WTC11 (cell line): ENCODE measurements around the gene DROSHA. TPM values are rescaled to one million over a fixed set of nuclear protein-coding genes. Genes with fewer than 3 reads are reported as not detected.

ENCODE experiments used
- ATAC-seq: fragments of 200-7000 bp; cut with Tn5 transposase; 2 replicates; pipeline ENCODE4 v1.10.0; 2021; ENCODE audit warnings: mild to moderate bottlenecking, moderate library complexity
- CTCF ChIA-PET: fragments of 300-600 bp; sonication (Branson Sonifier 250); formaldehyde crosslinking; loops from one replicate; lab custom pipeline; 2021; ENCODE audit warnings: antibody characterized with exemption; lab: Charles Lee
- POLR2A ChIA-PET: fragments of 350-600 bp; sonication (Branson Sonifier 250); formaldehyde crosslinking; loops from one replicate; lab custom pipeline; 2021; ENCODE audit warnings: antibody characterized with exemption; lab: Charles Lee
- DNase-seq: peaks from one replicate; pipeline ENCODE4 v3.0.0; 2021; ENCODE audit warnings: low spot score
- H3K27ac Mint-ChIP-seq: 2 replicates; pipeline ENCODE4 v1.8.0; 2021; ENCODE audit warnings: mixed read lengths
- H3K27me3 Mint-ChIP-seq: 2 replicates; pipeline ENCODE4 v1.8.0; 2021; ENCODE audit warnings: low read depth, mild to moderate bottlenecking, moderate library complexity, mixed read lengths
- H3K36me3 Mint-ChIP-seq: 2 replicates; pipeline ENCODE4 v1.8.0; 2021; ENCODE audit warnings: mixed read lengths
- H3K4me1 Mint-ChIP-seq: 2 replicates; pipeline ENCODE4 v1.8.0; 2022; ENCODE audit warnings: mixed read lengths
- H3K4me3 Mint-ChIP-seq: 2 replicates; pipeline ENCODE4 v1.8.0; 2021; ENCODE audit warnings: mild to moderate bottlenecking, moderate library complexity, mixed read lengths
- H3K9me3 Mint-ChIP-seq: 2 replicates; pipeline ENCODE4 v1.8.0; 2021; ENCODE audit warnings: mixed read lengths
- ATF6 ChIP-seq: sonication (generic); formaldehyde crosslinking; IDR thresholded peaks from 2 replicates; pipeline ENCODE4 v1.8.1; 2023; ENCODE audit warnings: mild to moderate bottlenecking, missing genetic modification reagents
- CDX4 ChIP-seq: fragments of 250-450 bp; sonication (Bioruptor Pico); IDR thresholded peaks from 2 replicates; pipeline ENCODE4 v1.9.0; 2021; ENCODE audit warnings: moderate library complexity, mild to moderate bottlenecking, inconsistent platforms, borderline replicate concordance
- CREB1 ChIP-seq: sonication (generic); formaldehyde crosslinking; IDR thresholded peaks from 2 replicates; pipeline ENCODE4 v1.8.0; 2023; ENCODE audit warnings: mild to moderate bottlenecking, missing genetic modification reagents
- ESRRA ChIP-seq: sonication (generic); formaldehyde crosslinking; IDR thresholded peaks from 2 replicates; pipeline ENCODE4 v1.8.1; 2022; ENCODE audit warnings: mild to moderate bottlenecking, missing genetic modification reagents, borderline replicate concordance
- FOXJ3 ChIP-seq: sonication (generic); formaldehyde crosslinking; IDR thresholded peaks from 2 replicates; pipeline ENCODE4 v1.9.0; 2021; ENCODE audit warnings: missing genetic modification reagents, mild to moderate bottlenecking, borderline replicate concordance
- FOXP1 ChIP-seq: sonication (generic); formaldehyde crosslinking; IDR thresholded peaks from 2 replicates; pipeline ENCODE4 v1.8.0; 2022; ENCODE audit warnings: missing genetic modification reagents, mild to moderate bottlenecking, moderate library complexity, borderline replicate concordance
- GTF2I ChIP-seq: fragments of 250-450 bp; sonication (Bioruptor Pico); conservative IDR thresholded peaks from 2 replicates; pipeline ENCODE4 v1.4.0; 2021; ENCODE audit warnings: mild to moderate bottlenecking
- HMGXB4 ChIP-seq: sonication (generic); formaldehyde crosslinking; IDR thresholded peaks from 2 replicates; pipeline ENCODE4 v1.8.1; 2023; ENCODE audit warnings: mild to moderate bottlenecking, moderate library complexity, missing genetic modification reagents
- IRF2 ChIP-seq: sonication (generic); formaldehyde crosslinking; IDR thresholded peaks from 2 replicates; pipeline ENCODE4 v1.8.0; 2022; ENCODE audit warnings: low read depth, missing genetic modification reagents, borderline replicate concordance
- MLX ChIP-seq: sonication (generic); formaldehyde crosslinking; IDR thresholded peaks from 2 replicates; pipeline ENCODE4 v1.8.1; 2023; ENCODE audit warnings: mild to moderate bottlenecking, missing genetic modification reagents, moderate library complexity
- NFE2L1 ChIP-seq: sonication (generic); formaldehyde crosslinking; IDR thresholded peaks from 2 replicates; pipeline ENCODE4 v1.8.1; 2023; ENCODE audit warnings: missing genetic modification reagents
- NR1H2 ChIP-seq: sonication (generic); formaldehyde crosslinking; IDR thresholded peaks from 2 replicates; pipeline ENCODE4 v1.9.0; 2021; ENCODE audit warnings: mild to moderate bottlenecking, moderate library complexity, missing genetic modification reagents
- TP53 ChIP-seq: sonication (generic); formaldehyde crosslinking; IDR thresholded peaks from 2 replicates; pipeline ENCODE4 v1.8.1; 2023; ENCODE audit warnings: mild to moderate bottlenecking, missing genetic modification reagents
- ZNF317 ChIP-seq: sonication (generic); formaldehyde crosslinking; IDR thresholded peaks from 2 replicates; pipeline ENCODE4 v1.8.1; 2023; ENCODE audit warnings: low read depth, mild to moderate bottlenecking, moderate library complexity, missing genetic modification reagents, borderline replicate concordance
- ZSCAN18 ChIP-seq: fragments of 250-450 bp; sonication (Bioruptor Pico); IDR thresholded peaks from 2 replicates; pipeline ENCODE4 v2.1.2; 2022; ENCODE audit warnings: mild to moderate bottlenecking, moderate library complexity
- total RNA-seq: library from RNA; stranded (reverse); gene quantifications from 3 replicates; pipeline ENCODE4 v1.2.3, GENCODE V29; 2021
- TF ChIP-seq, protein P1 (sequence below): fragments of 250-450 bp; sonication (Bioruptor Pico); conservative IDR thresholded peaks from 2 replicates; pipeline ENCODE4 v1.9.0; 2021; ENCODE audit warnings: mild to moderate bottlenecking
- TF ChIP-seq, protein P2 (sequence below): sonication (generic); formaldehyde crosslinking; IDR thresholded peaks from 2 replicates; pipeline ENCODE4 v1.8.0; 2023; ENCODE audit warnings: missing genetic modification reagents
- TF ChIP-seq, protein P3 (sequence below): sonication (generic); formaldehyde crosslinking; IDR thresholded peaks from 2 replicates; pipeline ENCODE4 v1.8.0; 2022; ENCODE audit warnings: mild to moderate bottlenecking, missing genetic modification reagents
- TF ChIP-seq, protein P4 (sequence below): sonication (generic); formaldehyde crosslinking; IDR thresholded peaks from 2 replicates; pipeline ENCODE4 v1.8.0; 2022; ENCODE audit warnings: mild to moderate bottlenecking, missing genetic modification reagents

Gene DROSHA
- total RNA-seq, 1 experiment from 2014 or later, result 125 TPM

- Mint-ChIP-seq H3K4me1 (peaks cover 3% of the 10 kb centered on the region; the same call in 1 of the 2 replicates), H3K9me3 (no peaks in the 10 kb centered on the region), H3K4me3 (no peak overlapping the region), H3K27ac (no peak overlapping the region), H3K27me3 (no peaks in the 10 kb centered on the region), H3K36me3 (peaks cover 56% of the 10 kb centered on the region)
- TF ChIP-seq, protein P1, sequence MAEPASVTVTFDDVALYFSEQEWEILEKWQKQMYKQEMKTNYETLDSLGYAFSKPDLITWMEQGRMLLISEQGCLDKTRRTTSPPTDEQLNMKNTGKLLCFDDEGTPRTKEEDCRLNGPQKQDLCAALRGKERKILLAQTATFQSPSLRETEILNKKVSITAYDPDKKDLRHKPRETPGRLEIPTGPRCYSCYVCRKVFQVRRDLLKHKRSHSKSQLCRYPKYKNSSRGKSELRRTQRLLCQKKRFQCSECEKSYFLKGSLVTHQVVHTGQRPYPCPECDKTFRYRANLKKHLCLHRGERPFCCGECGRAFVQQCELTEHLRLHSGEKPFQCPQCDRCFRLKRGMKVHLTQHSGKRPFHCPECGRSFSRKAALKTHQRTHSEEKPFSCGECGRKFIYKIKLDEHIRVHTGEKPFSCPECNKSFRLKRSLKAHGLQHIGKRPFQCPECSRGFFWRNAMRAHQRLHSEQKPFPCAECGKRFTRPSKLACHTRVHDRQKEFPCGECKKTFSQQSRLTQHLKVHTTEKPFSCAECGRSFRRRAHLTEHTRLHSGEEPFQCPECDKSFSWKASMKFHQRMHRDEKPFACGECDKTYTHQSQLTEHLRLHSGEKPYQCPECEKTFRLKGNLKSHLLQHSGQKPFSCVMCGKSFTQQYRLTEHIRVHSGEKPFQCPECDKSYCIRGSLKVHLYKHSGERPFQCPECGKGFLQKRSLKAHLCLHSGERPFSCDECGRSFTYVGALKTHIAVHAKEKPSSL (CRISPR knock-in tag), result no peak
- TF ChIP-seq ZNF317 (CRISPR knock-in tag) (no peak), TP53 (CRISPR knock-in tag) (no peak), FOXJ3 (CRISPR knock-in tag) (no peak), ZSCAN18 (CRISPR knock-in tag) (no peak), IRF2 (CRISPR knock-in tag) (no peak), CDX4 (CRISPR knock-in tag) (no peak)
- TF ChIP-seq, protein P2, sequence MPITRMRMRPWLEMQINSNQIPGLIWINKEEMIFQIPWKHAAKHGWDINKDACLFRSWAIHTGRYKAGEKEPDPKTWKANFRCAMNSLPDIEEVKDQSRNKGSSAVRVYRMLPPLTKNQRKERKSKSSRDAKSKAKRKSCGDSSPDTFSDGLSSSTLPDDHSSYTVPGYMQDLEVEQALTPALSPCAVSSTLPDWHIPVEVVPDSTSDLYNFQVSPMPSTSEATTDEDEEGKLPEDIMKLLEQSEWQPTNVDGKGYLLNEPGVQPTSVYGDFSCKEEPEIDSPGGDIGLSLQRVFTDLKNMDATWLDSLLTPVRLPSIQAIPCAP (CRISPR knock-in tag), result no peak
- TF ChIP-seq, protein P3, sequence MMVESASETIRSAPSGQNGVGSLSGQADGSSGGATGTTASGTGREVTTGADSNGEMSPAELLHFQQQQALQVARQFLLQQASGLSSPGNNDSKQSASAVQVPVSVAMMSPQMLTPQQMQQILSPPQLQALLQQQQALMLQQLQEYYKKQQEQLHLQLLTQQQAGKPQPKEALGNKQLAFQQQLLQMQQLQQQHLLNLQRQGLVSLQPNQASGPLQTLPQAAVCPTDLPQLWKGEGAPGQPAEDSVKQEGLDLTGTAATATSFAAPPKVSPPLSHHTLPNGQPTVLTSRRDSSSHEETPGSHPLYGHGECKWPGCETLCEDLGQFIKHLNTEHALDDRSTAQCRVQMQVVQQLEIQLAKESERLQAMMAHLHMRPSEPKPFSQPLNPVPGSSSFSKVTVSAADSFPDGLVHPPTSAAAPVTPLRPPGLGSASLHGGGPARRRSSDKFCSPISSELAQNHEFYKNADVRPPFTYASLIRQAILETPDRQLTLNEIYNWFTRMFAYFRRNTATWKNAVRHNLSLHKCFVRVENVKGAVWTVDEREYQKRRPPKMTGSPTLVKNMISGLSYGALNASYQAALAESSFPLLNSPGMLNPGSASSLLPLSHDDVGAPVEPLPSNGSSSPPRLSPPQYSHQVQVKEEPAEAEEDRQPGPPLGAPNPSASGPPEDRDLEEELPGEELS, result no peak
- CTCF ChIA-PET, result no interaction called here
- POLR2A ChIA-PET, result no interaction called here
- DNase-seq (no peak), ATAC-seq (no peak)
These were observed 123.1 kb downstream of the DROSHA start for GRCh38 chr5:31408814-31409213.

- Mint-ChIP-seq H3K4me1 (peaks cover 3% of the 10 kb centered on the region; the same call in 1 of the 2 replicates), H3K36me3 (peaks cover 54% of the 10 kb centered on the region), H3K9me3 (no peaks in the 10 kb centered on the region), H3K27ac (no peak overlapping the region), H3K27me3 (no peaks in the 10 kb centered on the region), H3K4me3 (no peak overlapping the region)
- CTCF ChIA-PET, result no interaction called here
- no peak for ATAC-seq
- no peak for DNase-seq
- POLR2A ChIA-PET, result no interaction called here
- TF ChIP-seq MLX (no peak), HMGXB4 (no peak), ZSCAN18 (CRISPR knock-in tag) (no peak), GTF2I (CRISPR knock-in tag) (no peak), NFE2L1 (CRISPR knock-in tag) (no peak), FOXP1 (CRISPR knock-in tag) (no peak), ESRRA (CRISPR knock-in tag) (no peak), NR1H2 (CRISPR knock-in tag) (no peak), CREB1 (CRISPR knock-in tag) (no peak), ATF6 (CRISPR knock-in tag) (no peak)
- TF ChIP-seq, protein P4, sequence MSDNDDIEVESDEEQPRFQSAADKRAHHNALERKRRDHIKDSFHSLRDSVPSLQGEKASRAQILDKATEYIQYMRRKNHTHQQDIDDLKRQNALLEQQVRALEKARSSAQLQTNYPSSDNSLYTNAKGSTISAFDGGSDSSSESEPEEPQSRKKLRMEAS (CRISPR knock-in tag), result no peak
These were observed 123.8 kb downstream of the DROSHA start for GRCh38 chr5:31407921-31408693.
